RKO (cell line): ENCODE results near the gene TPX2.
A peak's percentile ranks its signal among the peaks of the same experiment; 100 is the strongest.

Experiments
- DNase-seq: peaks from one replicate; pipeline ENCODE4 v3.0.0-alpha.2; 2016; ENCODE audit warnings: low spot score

Gene TPX2

DNA sequence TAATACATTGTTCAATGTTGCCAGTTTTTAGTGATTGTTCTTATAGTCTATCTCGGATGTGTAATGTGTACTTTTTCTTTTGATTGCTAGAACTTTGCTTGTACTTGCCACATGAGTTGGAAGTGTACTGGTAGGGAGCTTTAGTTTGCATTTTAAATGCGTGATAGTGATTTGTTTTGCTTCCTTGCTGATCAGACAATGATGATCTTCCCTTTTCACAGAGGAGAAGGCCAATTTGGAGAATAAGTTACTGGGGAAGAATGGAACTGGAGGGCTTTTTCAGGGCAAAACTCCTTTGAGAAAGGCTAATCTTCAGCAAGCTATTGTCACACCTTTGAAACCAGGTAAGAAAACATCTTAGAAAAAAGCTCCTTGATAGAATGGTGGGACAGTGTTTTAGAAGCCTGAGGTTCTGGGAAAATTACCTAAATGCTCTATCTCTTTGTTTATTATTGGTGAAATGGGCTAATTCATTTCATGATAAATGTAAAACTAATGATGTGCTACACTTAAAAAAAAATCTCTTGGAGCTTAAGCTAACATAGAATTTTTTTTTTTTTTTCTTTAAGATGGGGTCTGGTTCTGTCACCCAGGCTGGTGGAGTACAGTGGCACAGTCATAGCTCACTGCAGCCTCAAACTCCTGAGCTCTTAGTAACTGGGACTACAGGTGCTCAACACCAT lies 20.9 kb downstream of the TPX2 start:
- no peak for DNase-seq

DNA sequence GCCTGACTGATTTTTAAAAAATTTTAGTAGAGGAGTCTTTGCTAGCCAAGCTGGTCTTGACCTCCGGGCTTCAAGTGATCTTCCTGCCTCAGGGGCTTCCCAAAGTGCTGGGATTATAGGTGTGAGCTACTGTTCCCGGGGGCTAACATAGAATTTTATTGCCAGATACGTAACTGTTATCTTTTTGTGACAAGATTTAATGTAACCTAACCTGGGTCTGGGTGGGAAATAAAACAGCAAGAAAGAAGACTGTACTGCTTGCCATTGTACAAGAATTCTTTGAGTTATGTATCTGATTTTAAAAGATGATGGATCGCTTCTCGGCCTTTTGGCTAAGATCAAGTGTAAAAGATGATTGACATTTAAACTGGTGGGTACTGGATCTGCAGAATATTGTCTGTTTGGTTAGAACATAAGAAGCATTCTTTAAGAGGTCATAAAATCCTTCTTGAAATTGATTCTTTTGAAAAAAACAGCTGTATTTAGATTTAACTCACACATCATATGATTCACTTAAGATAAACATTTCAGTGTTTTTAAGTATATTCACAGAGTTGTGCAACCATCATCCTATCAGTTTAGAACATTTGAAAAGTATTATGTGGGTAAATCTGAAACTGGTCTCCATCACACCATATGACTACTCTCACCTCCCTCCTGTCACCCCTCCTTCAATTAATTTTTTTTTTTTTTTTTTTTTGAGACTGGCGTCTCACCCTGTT lies 21.6 kb downstream of the TPX2 start:
- no peak for DNase-seq

- no peak for DNase-seq
These were observed 25.7 kb downstream of the TPX2 start for GRCh38 chr20:31764641-31765305.

DNA sequence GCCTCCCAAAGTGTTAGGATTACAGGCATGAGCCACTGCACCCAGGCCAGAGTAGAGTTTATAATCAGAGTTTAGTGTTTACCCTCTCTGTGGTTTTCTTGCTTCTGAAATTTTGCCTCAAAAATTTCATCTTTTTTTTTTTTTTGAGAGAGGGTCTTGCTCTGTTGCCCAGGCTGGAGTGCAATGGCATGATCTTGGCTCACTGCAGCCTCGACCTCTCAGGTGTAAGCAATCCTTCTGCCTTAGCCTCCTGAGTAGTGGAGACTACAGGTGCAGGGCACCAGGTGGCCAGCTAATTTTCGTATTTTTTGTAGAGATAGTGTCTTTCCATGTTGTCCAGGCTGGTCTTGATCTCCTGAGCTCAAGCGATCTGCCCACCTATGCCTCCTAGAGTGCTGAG lies 28.7 kb downstream of the TPX2 start:
- no peak for DNase-seq

- no peak for DNase-seq
These were observed 30.6 kb downstream of the TPX2 start for GRCh38 chr20:31769681-31770080.

DNA sequence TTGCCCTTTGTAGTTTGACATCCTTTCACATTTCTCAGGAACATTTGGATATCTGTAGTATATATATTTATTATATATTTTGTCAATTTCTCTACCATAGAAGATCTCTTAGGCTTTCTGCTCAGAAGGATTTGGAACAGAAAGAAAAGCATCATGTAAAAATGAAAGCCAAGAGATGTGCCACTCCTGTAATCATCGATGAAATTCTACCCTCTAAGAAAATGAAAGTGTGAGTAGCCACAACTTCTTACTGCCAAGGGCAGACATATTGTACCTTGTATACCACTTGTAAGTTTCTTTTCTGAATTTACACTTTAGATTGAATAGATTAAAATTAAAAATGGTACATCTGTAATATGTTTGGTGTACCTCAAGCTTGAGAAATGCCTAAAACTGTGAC lies 31.2 kb downstream of the TPX2 start:
- DNase-seq = no peak

- no peak for DNase-seq
These were observed 35.3 kb downstream of the TPX2 start for GRCh38 chr20:31774408-31774807.

DNA sequence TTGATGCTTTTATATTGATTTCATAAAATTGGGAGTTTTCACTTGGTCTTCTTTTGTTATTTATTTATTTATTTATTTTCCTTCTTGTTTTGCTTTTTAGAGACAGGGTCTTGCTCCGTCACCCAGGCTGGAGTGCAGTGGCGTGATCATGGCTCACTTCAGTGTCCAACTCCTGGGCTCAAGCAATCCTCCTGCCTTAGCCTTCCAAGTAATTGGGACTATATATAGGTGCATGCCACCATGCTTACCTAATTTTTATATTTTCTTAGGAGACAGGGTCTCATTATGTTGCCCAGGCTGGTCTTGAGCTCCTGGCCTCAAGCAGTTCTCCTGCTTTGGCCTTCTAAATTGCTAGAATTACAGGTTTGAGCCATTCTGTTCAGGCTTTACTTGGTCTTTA lies 41.7 kb downstream of the TPX2 start:
- no peak for DNase-seq

DNA sequence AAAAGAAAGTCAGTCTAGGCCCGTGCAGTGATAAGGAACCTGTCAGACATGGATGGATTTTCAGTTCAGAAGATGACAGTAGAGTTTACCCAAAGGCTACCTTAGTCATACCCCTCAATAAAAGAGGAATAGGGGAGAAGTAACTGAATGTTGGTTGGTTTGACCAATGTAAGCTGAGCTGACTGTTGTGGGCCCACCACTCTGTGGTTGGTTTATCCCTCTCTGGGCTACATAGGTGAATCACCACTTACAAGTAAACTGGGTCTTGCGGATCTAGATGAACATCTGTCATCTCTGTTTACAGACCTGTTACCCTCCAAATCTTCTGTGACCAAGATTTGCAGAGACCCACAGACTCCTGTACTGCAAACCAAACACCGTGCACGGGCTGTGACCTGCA lies 42.9 kb downstream of the TPX2 start:
- DNase-seq = no peak

DNA sequence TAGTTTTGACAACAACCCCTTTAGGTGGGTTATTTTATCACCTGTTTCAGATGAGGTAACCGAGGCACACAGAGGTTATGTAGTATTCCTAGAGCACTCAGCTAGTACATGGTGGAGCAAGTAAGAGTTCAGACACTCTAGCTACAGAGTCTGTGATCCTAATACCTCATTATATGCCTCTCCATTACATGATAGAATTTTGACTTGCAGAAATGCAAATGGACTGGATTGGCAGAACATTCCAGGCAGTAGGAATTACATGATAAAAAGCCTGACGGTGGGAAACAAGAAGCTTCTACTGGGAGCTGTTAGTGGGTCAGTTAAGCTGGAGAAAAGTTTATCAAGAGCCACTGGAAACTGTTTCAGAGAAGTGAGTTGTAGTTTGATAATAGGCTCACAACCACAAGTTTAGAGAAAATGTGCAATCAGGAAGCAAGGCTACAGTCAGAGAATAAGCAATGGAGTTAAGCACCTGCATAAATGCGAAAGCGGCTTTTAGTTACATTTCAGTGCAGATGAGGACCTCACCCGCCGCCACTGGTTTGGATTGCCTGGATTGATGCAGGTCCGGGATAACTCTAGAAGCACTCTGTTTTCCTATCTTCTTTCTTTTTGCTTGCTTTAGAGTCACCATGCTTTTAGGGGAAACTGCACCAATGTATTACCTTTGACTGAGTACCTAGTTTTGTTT lies 45.4 kb downstream of the TPX2 start:
- DNase-seq = no peak

DNA sequence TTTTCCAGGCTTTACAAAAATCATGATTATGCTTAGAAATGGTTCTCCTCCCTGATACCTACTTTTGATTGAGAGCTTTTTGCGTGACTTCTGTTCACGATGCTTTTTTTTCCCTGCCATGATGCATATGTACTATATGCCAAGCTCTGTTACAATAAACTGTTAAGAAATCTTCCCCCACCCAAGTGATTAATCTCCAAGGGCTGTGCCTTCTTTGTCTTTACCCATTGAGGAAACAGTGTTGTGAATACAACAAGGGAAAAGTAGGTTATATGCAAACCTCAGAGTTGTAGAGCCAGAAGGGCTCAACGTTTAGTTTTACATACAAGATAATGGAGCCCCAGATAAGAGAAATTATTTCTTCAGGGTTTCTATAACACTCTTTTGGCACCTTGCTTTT lies 46.0 kb downstream of the TPX2 start:
- no peak for DNase-seq

DNA sequence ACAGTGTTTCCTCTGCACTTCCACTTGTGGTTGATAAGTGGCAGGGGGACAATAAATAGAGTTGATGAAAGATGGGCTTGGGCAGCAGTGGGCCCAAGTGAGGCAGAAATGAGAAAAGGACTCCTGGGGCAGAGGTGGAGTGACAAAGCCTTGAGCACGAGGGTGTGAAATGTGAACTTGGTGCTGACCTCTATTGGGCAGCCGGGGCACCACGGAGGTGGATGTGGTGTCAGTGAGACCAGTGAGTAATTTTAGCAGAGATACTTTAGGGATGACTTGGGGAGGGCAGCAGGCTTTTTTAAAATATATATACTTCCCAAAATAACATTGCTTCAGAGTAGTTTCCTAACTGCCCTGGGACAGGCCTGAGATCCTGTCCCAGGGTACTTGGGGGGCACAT lies 49.5 kb downstream of the TPX2 start:
- peak; percentile 73 for DNase-seq

- no peak for DNase-seq
These were observed 51.3 kb downstream of the TPX2 start for GRCh38 chr20:31790401-31790800.

- no peak for DNase-seq
These were observed 58.3 kb downstream of the TPX2 start for GRCh38 chr20:31797364-31797763.

DNA sequence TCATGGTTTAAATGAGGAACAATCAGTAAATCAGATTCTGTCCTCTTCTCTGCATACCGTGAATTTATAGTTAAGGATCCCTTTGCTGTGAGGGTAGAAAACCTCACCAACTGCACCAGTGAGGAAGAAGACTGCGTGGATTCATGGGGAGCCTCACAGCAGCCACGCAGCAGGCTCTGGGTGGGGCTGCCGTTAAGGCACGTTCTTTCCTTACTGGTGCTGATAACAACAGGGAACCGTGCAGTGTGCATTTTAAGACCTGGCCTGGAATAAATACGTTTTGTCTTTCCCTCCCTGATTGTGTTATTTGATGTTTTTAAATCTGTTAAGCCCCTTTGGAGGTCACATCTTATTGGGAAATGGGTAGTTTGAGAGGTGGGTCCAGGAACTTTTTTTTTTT lies 62.4 kb downstream of the TPX2 start:
- no peak for DNase-seq

- DNase-seq = no peak
These were observed 64.6 kb downstream of the TPX2 start for GRCh38 chr20:31803552-31804291.

DNA sequence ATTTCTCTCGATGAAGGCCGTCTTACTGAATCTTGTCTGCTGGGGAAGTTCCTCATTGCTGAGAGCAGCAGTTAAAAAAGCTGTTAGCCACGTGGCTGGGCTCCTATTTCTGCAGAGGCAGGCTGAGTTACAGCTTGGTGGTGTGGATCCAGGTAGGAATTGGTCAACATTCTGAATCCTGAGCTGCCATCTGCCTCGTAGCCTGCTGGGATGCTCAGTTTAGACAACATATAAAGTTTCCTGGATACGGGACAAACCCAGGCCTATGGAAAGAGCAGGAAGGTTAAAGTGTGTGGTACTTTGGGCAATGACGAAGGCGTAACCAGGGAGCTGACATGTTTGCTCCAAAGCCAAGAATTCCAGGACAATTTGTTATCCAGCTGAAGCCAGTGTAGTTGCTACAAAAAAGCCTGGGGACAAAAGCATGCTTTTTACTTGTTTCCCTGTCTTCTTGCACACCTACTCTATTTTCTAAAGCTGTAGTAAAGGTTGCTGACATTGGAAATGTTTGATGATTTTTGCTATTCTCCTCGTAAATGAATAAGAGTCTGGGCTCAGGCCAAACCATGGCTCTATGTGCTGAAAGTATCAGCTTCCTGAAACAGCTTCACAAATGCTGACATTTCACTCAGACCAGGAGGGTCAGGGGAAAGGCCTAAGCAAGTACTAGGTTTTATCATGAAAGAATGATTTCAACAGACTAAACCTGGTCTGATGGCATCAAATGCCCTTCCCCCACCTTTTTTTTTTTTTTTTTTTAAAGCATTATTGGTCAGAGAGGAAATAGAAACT lies 67.7 kb downstream of the TPX2 start:
- no peak for DNase-seq

DNA sequence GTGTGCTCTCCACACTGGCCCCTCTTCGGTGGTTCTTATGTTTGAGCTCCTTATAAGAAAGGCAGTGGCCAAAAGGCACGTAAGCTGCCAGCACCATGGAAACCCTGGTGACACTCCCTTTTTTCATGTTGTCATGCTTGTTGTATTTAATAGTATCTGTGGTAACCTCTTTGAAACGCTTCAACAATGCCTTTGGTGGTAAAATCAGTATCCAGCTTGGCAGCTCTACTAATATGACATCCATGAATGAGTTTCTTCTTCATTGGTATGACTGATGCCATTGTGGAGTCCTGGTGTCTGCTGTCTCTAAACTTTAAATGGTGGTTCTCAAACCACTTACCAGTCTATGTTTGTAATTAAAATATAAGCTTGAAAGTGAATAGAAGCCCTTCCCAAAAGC lies 69.4 kb downstream of the TPX2 start:
- no peak for DNase-seq

GRCh38 chr20:31809661-31810060 lies 70.6 kb downstream of the TPX2 start:
- DNase-seq = no peak

DNA sequence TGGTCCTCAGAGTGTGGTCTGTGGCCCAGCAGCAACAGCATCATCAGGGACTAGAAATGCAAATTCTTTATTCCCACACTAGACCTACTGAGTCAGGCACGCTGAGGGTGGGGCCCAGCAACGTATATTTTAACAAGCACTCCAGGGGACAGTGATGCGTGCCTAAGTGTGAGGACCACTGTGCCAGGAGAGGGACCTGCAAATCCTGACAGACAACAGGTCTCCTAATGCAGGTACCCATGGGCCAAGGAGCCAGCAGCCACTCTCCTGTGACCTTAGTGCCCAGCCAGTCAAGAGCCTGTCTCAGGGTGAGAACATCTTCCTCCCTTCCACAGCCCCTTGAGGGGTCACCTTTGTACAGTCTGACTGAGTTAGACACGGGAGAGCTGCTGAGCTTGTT lies 72.1 kb downstream of the TPX2 start:
- no peak for DNase-seq
